IPS DF 6.9 (cell line): ENCODE data around the gene CRYGB.
"Not testable (repeated sequence)": the region's sequence is repeated elsewhere in the genome, so short reads cannot be mapped to it uniquely, and the experiment has no call there.

Experiments
- DNase-seq: peaks from one replicate; pipeline ENCODE4 v3.0.0-alpha.2; 2013; ENCODE audit warnings: low read depth, low spot score
- H3K27ac ChIP-seq: one replicate; pipeline ENCODE4 v1.5.1; 2013; ENCODE audit warnings: low read length, control low read depth
- H3K27me3 ChIP-seq: 2 replicates; pipeline ENCODE4 v1.6.1; 2013; ENCODE audit warnings: mild to moderate bottlenecking, low read length; ENCODE audit not compliant: control insufficient read depth, insufficient read depth
- H3K36me3 ChIP-seq: 2 replicates; pipeline ENCODE4 v1.6.1; 2013; ENCODE audit warnings: low read length; ENCODE audit not compliant: control insufficient read depth, insufficient read depth
- H3K4me1 ChIP-seq: 2 replicates; pipeline ENCODE4 v1.6.1; 2013; ENCODE audit warnings: low read length; ENCODE audit not compliant: control insufficient read depth, insufficient read depth
- H3K4me3 ChIP-seq: 2 replicates; pipeline ENCODE4 v1.5.1; 2013; ENCODE audit warnings: mild to moderate bottlenecking, low read length
- H3K9me3 ChIP-seq: 2 replicates; pipeline ENCODE4 v1.6.1; 2013; ENCODE audit warnings: low read length, inconsistent platforms; ENCODE audit not compliant: control insufficient read depth, insufficient read depth
- WGBS: extraction: QIAGEN DNeasy Blood & Tissue Kit; methylation state at CpG from one replicate; pipeline ENCODE4 v1.1.7; 2013; ENCODE audit warnings: mixed read lengths, missing lambda C conversion rate; ENCODE audit not compliant: insufficient read length, insufficient coverage; 5-methylcytosine and 5-hydroxymethylcytosine counted together

The CRYGB gene

GRCh38 chr2:208134928-208135586 lies 10.9 kb downstream of the CRYGB start:
- Histone ChIP-seq H3K27ac (no peak overlapping the region), H3K9me3 (no peaks in the 10 kb centered on the region), H3K36me3 (no peaks in the 10 kb centered on the region), H3K27me3 (no peaks in the 10 kb centered on the region), H3K4me1 (peaks cover 1% of the 10 kb centered on the region; the same call in 1 of the 2 replicates), H3K4me3 (no peak overlapping the region)
- DNase-seq: no peak
- no CpG with 5 or more reads among the region's 8 CpGs for WGBS

- Histone ChIP-seq H3K9me3 (no peaks in the 10 kb centered on the region), H3K36me3 (no peaks in the 10 kb centered on the region), H3K4me3 (no peak overlapping the region), H3K27ac (no peak overlapping the region), H3K4me1 (peaks cover 1% of the 10 kb centered on the region; the same call in 1 of the 2 replicates), H3K27me3 (no peaks in the 10 kb centered on the region)
- WGBS: no CpG with 5 or more reads among the region's 6 CpGs
- no peak for DNase-seq
Observed at GRCh38 chr2:208130712-208131110, 15.2 kb downstream of the CRYGB start.

GRCh38 chr2:208129744-208130711 lies 15.9 kb downstream of the CRYGB start, which contains the start of gene CRYGC:
CRYGC (minus strand) TSS chr2:208129828; CDS start chr2:208129792, 36 bp downstream.
- no peak for DNase-seq
- Histone ChIP-seq H3K27me3 (no peaks in the 10 kb centered on the region), H3K4me1 (peaks cover 1% of the 10 kb centered on the region; the same call in 1 of the 2 replicates), H3K27ac (no peak within 1 kb of the TSS), H3K4me3 (no peak within 1 kb of the TSS), H3K9me3 (no peaks in the 10 kb centered on the region), H3K36me3 (no peaks in the 10 kb centered on the region)
- no CpG with 5 or more reads among the region's 19 CpGs for WGBS

GRCh38 chr2:208128136-208128535 lies 17.8 kb downstream of the CRYGB start:
- no peak for DNase-seq
- H3K27me3 ChIP-seq: no peaks in the 10 kb centered on the region
- WGBS: no CpG with 5 or more reads among the region's 12 CpGs

GRCh38 chr2:208127090-208127489 lies 18.9 kb downstream of the CRYGB start:
- H3K36me3 ChIP-seq: no peaks in the 10 kb centered on the region
- WGBS: no CpG with 5 or more reads among the region's 4 CpGs
- no peak overlapping the region for H3K4me3 ChIP-seq
- no peak for DNase-seq
- no peaks in the 10 kb centered on the region for H3K9me3 ChIP-seq
- no peaks in the 10 kb centered on the region for H3K27me3 ChIP-seq
- no peaks in the 10 kb centered on the region for H3K4me1 ChIP-seq
- H3K27ac ChIP-seq: no peak overlapping the region

More at GRCh38 chr2:208128136-208128535, 17.8 kb downstream of the CRYGB start:
- Histone ChIP-seq H3K4me3 (no peak overlapping the region), H3K4me1 (no peaks in the 10 kb centered on the region), H3K36me3 (no peaks in the 10 kb centered on the region), H3K9me3 (no peaks in the 10 kb centered on the region), H3K27ac (no peak overlapping the region)

GRCh38 chr2:208125251-208125650 lies 20.7 kb downstream of the CRYGB start:
- H3K4me1 ChIP-seq: no peaks in the 10 kb centered on the region
- H3K4me3 ChIP-seq: no peak overlapping the region
- H3K36me3 ChIP-seq: no peaks in the 10 kb centered on the region
- no peaks in the 10 kb centered on the region for H3K27me3 ChIP-seq
- no peak overlapping the region for H3K27ac ChIP-seq
- H3K9me3 ChIP-seq: no peaks in the 10 kb centered on the region
- WGBS: no CpG with 5 or more reads among the region's 4 CpGs
- DNase-seq: no peak

GRCh38 chr2:208124013-208124715 lies 21.8 kb downstream of the CRYGB start, which contains the start of gene CRYGD:
CRYGD (minus strand) TSS chr2:208124524; CDS start chr2:208124473, 51 bp downstream.
- peak within 1 kb of the TSS; percentile 17; the same call in 1 of the 2 replicates for H3K4me3 ChIP-seq
- not testable (repeated sequence) for DNase-seq, H3K4me1 ChIP-seq, H3K27me3 ChIP-seq, H3K36me3 ChIP-seq, H3K27ac ChIP-seq, H3K9me3 ChIP-seq
- no CpG with 5 or more reads among the region's 46 CpGs for WGBS

GRCh38 chr2:208122248-208122647 lies 23.7 kb downstream of the CRYGB start:
- DNase-seq: no peak
- no peak overlapping the region for H3K4me3 ChIP-seq
- no peaks in the 10 kb centered on the region for H3K9me3 ChIP-seq
- no peaks in the 10 kb centered on the region for H3K36me3 ChIP-seq
- H3K27ac ChIP-seq: no peak overlapping the region
- no CpG with 5 or more reads among the region's 1 CpG for WGBS
- no peaks in the 10 kb centered on the region for H3K4me1 ChIP-seq
- no peaks in the 10 kb centered on the region for H3K27me3 ChIP-seq

GRCh38 chr2:208118918-208119317 lies 27.0 kb downstream of the CRYGB start:
- no peak for DNase-seq
- H3K27ac ChIP-seq: no peak overlapping the region
- H3K4me1 ChIP-seq: no peaks in the 10 kb centered on the region; the same call in 1 of the 2 replicates
- no peak overlapping the region for H3K4me3 ChIP-seq
- H3K27me3 ChIP-seq: no peaks in the 10 kb centered on the region
- WGBS: no CpG with 5 or more reads among the region's 3 CpGs
- H3K9me3 ChIP-seq: no peaks in the 10 kb centered on the region
- no peaks in the 10 kb centered on the region for H3K36me3 ChIP-seq

- no CpG with 5 or more reads among the region's 11 CpGs for WGBS
- H3K36me3 ChIP-seq, H3K27me3 ChIP-seq: not testable (repeated sequence)
Observed at GRCh38 chr2:208117390-208117789, 28.6 kb downstream of the CRYGB start.

More at GRCh38 chr2:208117390-208117789, 28.6 kb downstream of the CRYGB start:
- DNase-seq, H3K27ac ChIP-seq, H3K9me3 ChIP-seq, H3K4me1 ChIP-seq, H3K4me3 ChIP-seq: not testable (repeated sequence)
